Stimulated activated CD4-positive, alpha-beta T cell treated with anti-CD3 and anti-CD28 coated beads, Interleukin-15, amount 100 ng/mL, for 24 hours (primary cell): Measurements from ENCODE around the gene DIAPH3.

Source experiments
- DNase-seq: peaks from one replicate; pipeline ENCODE4 v3.0.0-alpha.2; 2020

The DIAPH3 gene

GRCh38 chr13:59658027-59658737 lies 505.5 kb downstream of the DIAPH3 start:
- DNase-seq: no peak

GRCh38 chr13:59653916-59654315 lies 509.8 kb downstream of the DIAPH3 start:
- DNase-seq: no peak

GRCh38 chr13:59651479-59651878 lies 512.2 kb downstream of the DIAPH3 start:
- no peak for DNase-seq

DNA sequence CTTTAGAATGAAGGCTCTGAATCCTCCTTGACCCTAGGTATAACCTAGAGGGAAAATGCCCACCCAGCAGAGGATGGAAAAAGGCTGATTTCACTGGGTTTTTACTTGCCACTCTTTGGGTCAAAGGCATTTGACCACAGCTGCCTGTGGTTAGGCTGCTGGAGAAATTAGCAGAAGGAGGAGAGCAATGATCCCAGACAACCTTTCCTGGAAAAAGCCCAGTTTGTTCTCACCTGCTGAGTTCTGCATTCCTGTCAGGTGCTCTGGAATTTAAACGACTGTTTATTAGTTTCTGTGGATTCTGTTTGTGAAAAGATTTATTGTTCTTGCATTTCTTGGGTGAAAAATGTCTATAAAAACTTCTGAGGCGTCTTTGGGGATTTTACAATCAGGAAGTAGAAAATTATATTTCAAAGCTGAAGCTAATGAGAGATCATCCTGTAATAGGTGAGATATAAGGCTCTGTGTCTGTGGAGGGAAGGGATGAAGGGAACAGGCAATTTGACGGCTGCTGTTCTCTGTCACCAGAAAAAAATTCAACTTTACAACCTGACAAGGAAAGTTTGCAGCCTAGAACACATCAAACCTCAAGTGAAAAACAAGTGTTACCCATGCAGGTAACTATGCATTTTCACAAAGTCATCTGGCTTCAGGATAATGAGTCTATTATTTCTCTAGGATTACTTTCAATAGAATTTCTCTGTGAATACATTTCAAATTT lies 519.7 kb downstream of the DIAPH3 start:
- no peak for DNase-seq

GRCh38 chr13:59643364-59643841 lies 520.3 kb downstream of the DIAPH3 start:
- no peak for DNase-seq

DNA sequence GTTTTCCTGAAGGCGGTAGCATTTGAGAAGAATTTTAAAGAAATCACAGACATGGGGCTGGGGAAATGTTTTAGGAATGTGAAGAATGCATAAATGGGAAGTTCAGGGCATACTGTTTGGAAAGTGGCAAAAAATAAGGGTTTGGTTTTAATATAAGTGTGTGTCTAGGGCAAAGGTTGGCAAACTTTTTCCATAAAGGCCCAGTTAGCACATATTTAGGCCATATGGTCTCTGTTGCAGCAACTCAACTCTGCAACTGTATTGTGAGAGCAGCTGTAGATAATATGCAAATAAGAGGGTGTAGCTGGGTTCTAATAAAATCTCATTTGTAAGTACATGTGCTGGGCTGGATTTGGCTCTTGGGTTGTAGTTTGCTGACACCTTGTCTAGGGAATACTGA lies 521.9 kb downstream of the DIAPH3 start:
- no peak for DNase-seq

DNA sequence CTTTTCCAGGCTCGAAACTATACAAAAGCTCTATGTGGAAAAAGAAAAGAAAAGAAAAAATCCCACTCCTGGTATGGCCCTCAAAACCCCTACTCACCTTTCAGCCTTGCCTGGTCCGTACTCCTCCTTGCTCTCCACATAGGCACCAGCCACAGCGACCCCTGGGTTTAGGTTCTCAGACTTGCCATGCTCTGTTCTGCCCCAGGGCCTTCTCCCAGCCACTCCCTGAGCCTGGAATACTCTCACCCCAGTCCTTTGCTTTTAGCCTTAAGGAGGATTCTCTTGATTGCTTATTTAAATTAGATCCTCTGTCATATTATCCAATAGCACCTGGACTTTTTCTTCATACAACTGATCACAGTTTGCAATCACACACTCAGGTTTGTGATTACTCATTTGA lies 522.5 kb downstream of the DIAPH3 start:
- DNase-seq: no peak

DNA sequence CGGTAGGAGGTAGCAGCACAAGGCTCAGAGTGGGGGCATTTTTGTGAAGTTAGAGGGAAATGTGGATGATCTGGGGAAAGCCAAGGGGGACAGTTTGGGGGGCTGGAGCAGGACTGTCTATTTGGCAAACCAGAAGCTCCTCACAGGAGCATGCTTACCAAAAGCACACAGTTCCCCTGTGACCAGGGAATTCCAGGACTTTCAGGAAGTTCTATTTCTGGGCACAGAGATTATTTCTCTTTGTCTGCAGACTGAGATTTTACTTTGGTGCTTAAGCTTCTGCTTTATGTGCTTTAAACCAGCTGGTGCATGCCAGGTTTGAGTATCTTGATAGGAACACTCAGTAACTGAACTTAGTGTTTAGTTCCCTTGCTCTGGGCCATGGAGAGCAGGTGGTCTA lies 525.3 kb downstream of the DIAPH3 start:
- no peak for DNase-seq

- DNase-seq: no peak
These were observed 528.1 kb downstream of the DIAPH3 start for GRCh38 chr13:59635589-59635988.

GRCh38 chr13:59633290-59633689 lies 530.4 kb downstream of the DIAPH3 start:
- DNase-seq: no peak

GRCh38 chr13:59631271-59631670 lies 532.5 kb downstream of the DIAPH3 start:
- no peak for DNase-seq

DNA sequence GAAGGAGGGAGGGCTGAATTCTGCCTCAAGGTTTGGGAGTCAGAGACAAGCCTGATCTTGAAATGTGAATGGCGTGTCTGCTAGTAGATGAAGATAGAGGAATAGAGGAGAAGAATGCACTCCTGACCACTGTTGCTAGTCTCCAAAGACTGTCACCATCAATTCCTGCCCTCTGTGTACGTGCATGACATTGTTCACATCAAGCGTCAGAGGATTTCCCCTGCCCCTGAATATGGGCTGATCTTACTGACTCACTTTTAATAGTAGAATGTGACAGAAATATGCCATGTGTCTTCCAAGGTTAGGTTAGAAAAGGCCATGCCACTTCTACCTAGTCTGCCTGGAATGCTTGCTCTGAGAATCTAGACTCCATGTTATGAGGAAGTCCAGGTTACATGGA lies 538.6 kb downstream of the DIAPH3 start:
- DNase-seq: no peak

DNA sequence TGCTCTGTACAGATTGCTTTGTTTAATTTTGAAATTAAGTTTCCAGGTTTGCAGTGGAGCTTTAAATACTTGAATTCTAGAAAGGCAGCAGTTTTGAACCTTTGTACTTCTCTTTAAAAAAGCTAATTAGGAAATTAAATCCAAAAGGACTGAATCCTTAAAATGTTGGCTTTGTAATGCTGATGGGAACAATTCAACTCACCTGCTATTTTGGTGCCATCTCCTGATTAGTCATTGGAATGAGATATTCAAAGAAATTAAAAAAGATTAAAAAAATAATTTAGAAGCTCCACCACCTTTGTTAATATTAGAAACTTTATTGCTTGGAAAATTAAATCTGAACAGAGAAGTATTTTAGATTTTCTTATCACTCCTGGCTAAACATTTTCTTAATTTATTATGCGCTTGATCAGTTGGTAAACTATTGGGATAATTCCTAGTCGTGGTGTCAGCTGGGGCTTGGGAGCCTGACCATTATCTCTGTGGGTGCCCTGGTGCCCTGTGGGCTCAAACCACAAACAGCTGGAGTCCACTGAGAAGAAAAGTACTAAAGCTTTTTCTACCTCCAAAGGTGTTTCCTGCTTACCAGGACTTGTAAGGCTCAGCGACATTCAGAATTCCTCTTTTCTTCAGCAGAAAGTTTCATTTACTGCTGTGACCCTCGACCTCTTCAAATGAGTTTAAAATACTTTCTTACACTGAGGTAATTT lies 540.4 kb downstream of the DIAPH3 start:
- DNase-seq: no peak

GRCh38 chr13:59621773-59622172 lies 542.0 kb downstream of the DIAPH3 start:
- DNase-seq: no peak
